SJCRH30 (cell line): ENCODE data around the gene TMSB10. TPM values are rescaled to one million over a fixed set of nuclear protein-coding genes. Genes with fewer than 3 reads are reported as not detected.
A peak's percentile ranks its signal among the peaks of the same experiment; 100 is the strongest.
"Not testable (repeated sequence)": the region's sequence is repeated elsewhere in the genome, so short reads cannot be mapped to it uniquely, and the experiment has no call there.

ENCODE experiments used
- DNase-seq, 2 experiments: peaks; one replicate each; pipeline ENCODE4 v3.0.0-alpha.2; 2015 to 2020
- H3K27ac ChIP-seq: fragments of 250-450 bp; sonication (Bioruptor Pico); 2 replicates; pipeline ENCODE4 v1.5.1; 2020; ENCODE audit warnings: mild to moderate bottlenecking, moderate library complexity
- H3K27me3 ChIP-seq: fragments of 250-450 bp; sonication (Bioruptor Pico); 2 replicates; pipeline ENCODE4 v1.5.1; 2020; ENCODE audit warnings: mild to moderate bottlenecking, moderate library complexity
- H3K36me3 ChIP-seq: fragments of 250-450 bp; sonication (Bioruptor Pico); 2 replicates; pipeline ENCODE4 v1.5.1; 2020; ENCODE audit warnings: mild to moderate bottlenecking, moderate library complexity
- H3K4me1 ChIP-seq: fragments of 250-450 bp; sonication (Bioruptor Pico); 2 replicates; pipeline ENCODE4 v1.5.1; 2020; ENCODE audit warnings: mild to moderate bottlenecking, moderate library complexity
- H3K4me3 ChIP-seq: fragments of 250-450 bp; sonication (Bioruptor Pico); 2 replicates; pipeline ENCODE4 v1.5.1; 2020; ENCODE audit warnings: mild to moderate bottlenecking, moderate library complexity
- H3K9me3 ChIP-seq: fragments of 250-450 bp; sonication (Bioruptor Pico); replicated peaks from 2 replicates; pipeline ENCODE4 v1.5.1; 2020; ENCODE audit warnings: mild to moderate bottlenecking, moderate library complexity
- total RNA-seq: library from RNA; depleted of rRNA; stranded (reverse); fragments of >200 nt; shearing (Covaris generic); gene quantifications from 2 replicates; pipeline ENCODE4 v1.2.3, GENCODE V29; 2014

Gene TMSB10
- total RNA-seq, 1 experiment from 2014 or later: 2,398 TPM

GRCh38 chr2:84924173-84925106, 19.0 kb downstream of the TMSB10 start:
- H3K27ac ChIP-seq: peak overlapping the region; percentile 3; the same call in 1 of the 2 replicates
- H3K36me3 ChIP-seq: no peaks in the 10 kb centered on the region
- DNase-seq: peak; percentile 84 to 91
- H3K4me1 ChIP-seq: peaks cover 17% of the 10 kb centered on the region
- H3K27me3 ChIP-seq: no peaks in the 10 kb centered on the region
- peak overlapping the region; percentile 41 for H3K4me3 ChIP-seq
- H3K9me3 ChIP-seq: no peaks in the 10 kb centered on the region

GRCh38 chr2:84925336-84925723, 19.9 kb downstream of the TMSB10 start:
- no peak overlapping the region for H3K4me3 ChIP-seq
- no peaks in the 10 kb centered on the region for H3K9me3 ChIP-seq
- H3K27ac ChIP-seq: no peak overlapping the region
- no peak for DNase-seq
- H3K36me3 ChIP-seq: no peaks in the 10 kb centered on the region
- H3K27me3 ChIP-seq: no peaks in the 10 kb centered on the region
- H3K4me1 ChIP-seq: peaks cover 12% of the 10 kb centered on the region

- Histone ChIP-seq H3K9me3 (no peaks in the 10 kb centered on the region), H3K36me3 (no peaks in the 10 kb centered on the region), H3K27me3 (no peaks in the 10 kb centered on the region), H3K4me1 (peaks cover 10% of the 10 kb centered on the region; the same call in 1 of the 2 replicates), H3K27ac (no peak overlapping the region), H3K4me3 (peak overlapping the region; percentile 45)
- peak; percentile 95 to 97 for DNase-seq
Observed at GRCh38 chr2:84925724-84926376, 20.4 kb downstream of the TMSB10 start.

- Histone ChIP-seq H3K9me3 (no peaks in the 10 kb centered on the region), H3K27ac (no peak overlapping the region), H3K36me3 (no peaks in the 10 kb centered on the region), H3K4me1 (peaks cover 17% of the 10 kb centered on the region), H3K4me3 (no peak overlapping the region; the same call in 1 of the 2 replicates), H3K27me3 (no peaks in the 10 kb centered on the region)
- no peak for DNase-seq
Observed at GRCh38 chr2:84927275-84927627, 21.8 kb downstream of the TMSB10 start.

GRCh38 chr2:84931384-84931821, 25.9 kb downstream of the TMSB10 start:
- Histone ChIP-seq H3K36me3 (no peaks in the 10 kb centered on the region), H3K27ac (no peak overlapping the region), H3K27me3 (0 out of 2 replicates have a peak, but pooled peaks cover 3% of the 10 kb centered on the region), H3K9me3 (no peaks in the 10 kb centered on the region), H3K4me3 (no peak overlapping the region), H3K4me1 (peaks cover 10% of the 10 kb centered on the region)
- DNase-seq: peak; percentile 19 to 34

- Histone ChIP-seq H3K36me3 (no peaks in the 10 kb centered on the region), H3K27ac (no peak overlapping the region)
- DNase-seq: no peak
Observed at GRCh38 chr2:84938194-84938879, 32.9 kb downstream of the TMSB10 start.

GRCh38 chr2:84939426-84940087, 34.1 kb downstream of the TMSB10 start:
- no peaks in the 10 kb centered on the region for H3K36me3 ChIP-seq
- H3K27ac ChIP-seq: no peak overlapping the region
- peaks cover 7% of the 10 kb centered on the region; the same call in 1 of the 2 replicates for H3K27me3 ChIP-seq
- no peak for DNase-seq
- H3K4me3 ChIP-seq: no peak overlapping the region
- no peaks in the 10 kb centered on the region for H3K9me3 ChIP-seq
- H3K4me1 ChIP-seq: no peaks in the 10 kb centered on the region

More at GRCh38 chr2:84938194-84938879, 32.9 kb downstream of the TMSB10 start:
- H3K4me3 ChIP-seq: no peak overlapping the region
- peaks cover 7% of the 10 kb centered on the region; the same call in 1 of the 2 replicates for H3K27me3 ChIP-seq
- H3K9me3 ChIP-seq: no peaks in the 10 kb centered on the region
- H3K4me1 ChIP-seq: no peaks in the 10 kb centered on the region

GRCh38 chr2:84940088-84940470, 34.6 kb downstream of the TMSB10 start:
- Histone ChIP-seq H3K4me1 (no peaks in the 10 kb centered on the region), H3K4me3 (no peak overlapping the region), H3K27ac (no peak overlapping the region), H3K27me3 (peaks cover 4% of the 10 kb centered on the region; the same call in 1 of the 2 replicates), H3K36me3 (no peaks in the 10 kb centered on the region), H3K9me3 (no peaks in the 10 kb centered on the region)
- no peak for DNase-seq

- Histone ChIP-seq H3K27ac (no peak overlapping the region), H3K4me3 (no peak overlapping the region), H3K27me3 (peaks cover 4% of the 10 kb centered on the region; the same call in 1 of the 2 replicates), H3K9me3 (no peaks in the 10 kb centered on the region), H3K36me3 (no peaks in the 10 kb centered on the region), H3K4me1 (no peaks in the 10 kb centered on the region)
- DNase-seq: no peak
Observed at GRCh38 chr2:84940831-84941412, 35.5 kb downstream of the TMSB10 start.

- peaks cover 4% of the 10 kb centered on the region; the same call in 1 of the 2 replicates for H3K27me3 ChIP-seq
- no peak overlapping the region for H3K27ac ChIP-seq
- no peak for DNase-seq
- H3K4me1 ChIP-seq: no peaks in the 10 kb centered on the region
- no peak overlapping the region for H3K4me3 ChIP-seq
- no peaks in the 10 kb centered on the region for H3K36me3 ChIP-seq
- no peaks in the 10 kb centered on the region for H3K9me3 ChIP-seq
Observed at GRCh38 chr2:84942166-84942565, 36.7 kb downstream of the TMSB10 start.

GRCh38 chr2:84942964-84943421, 37.5 kb downstream of the TMSB10 start:
- Histone ChIP-seq H3K4me3 (no peak overlapping the region), H3K27ac (no peak overlapping the region), H3K4me1 (no peaks in the 10 kb centered on the region), H3K27me3 (peaks cover 4% of the 10 kb centered on the region; the same call in 1 of the 2 replicates), H3K9me3 (no peaks in the 10 kb centered on the region), H3K36me3 (no peaks in the 10 kb centered on the region)
- no peak for DNase-seq

GRCh38 chr2:84944295-84944909, 38.9 kb downstream of the TMSB10 start:
- no peaks in the 10 kb centered on the region for H3K9me3 ChIP-seq
- H3K27me3 ChIP-seq: peaks cover 4% of the 10 kb centered on the region; the same call in 1 of the 2 replicates
- H3K4me1 ChIP-seq: no peaks in the 10 kb centered on the region
- DNase-seq: no peak
- no peak overlapping the region for H3K27ac ChIP-seq
- no peak overlapping the region for H3K4me3 ChIP-seq
- H3K36me3 ChIP-seq: no peaks in the 10 kb centered on the region

GRCh38 chr2:84945838-84946203, 40.4 kb downstream of the TMSB10 start:
- H3K27ac ChIP-seq: not testable (repeated sequence)

More at GRCh38 chr2:84945838-84946203, 40.4 kb downstream of the TMSB10 start:
- H3K4me3 ChIP-seq, H3K36me3 ChIP-seq, H3K9me3 ChIP-seq, H3K4me1 ChIP-seq, DNase-seq, H3K27me3 ChIP-seq: not testable (repeated sequence)
